Karpas-422 (cell line): ENCODE results near the gene ATP13A2. TPM values are rescaled to one million over a fixed set of nuclear protein-coding genes. Genes with fewer than 3 reads are reported as not detected.

Experiments used
- DNase-seq: peaks from one replicate; pipeline ENCODE4 v3.0.0-alpha.2; 2015
- H2AFZ ChIP-seq: fragments of 200-600 bp; sonication (generic); 2 replicates; pipeline ENCODE4 v1.6.1; 2014; ENCODE audit warnings: antibody characterized with exemption, low read length, mixed read lengths
- H3K27ac ChIP-seq: fragments of 200-600 bp; sonication (generic); 2 replicates; pipeline ENCODE4 v1.5.1; 2014; ENCODE audit warnings: mild to moderate bottlenecking, low read length, moderate library complexity
- H3K27me3 ChIP-seq: fragments of 200-600 bp; sonication (generic); 2 replicates; pipeline ENCODE4 v1.6.1; 2014; ENCODE audit warnings: low read length, mixed read lengths
- H3K36me3 ChIP-seq: fragments of 200-600 bp; sonication (generic); 2 replicates; pipeline ENCODE4 v1.6.1; 2014; ENCODE audit warnings: low read length, mixed read lengths; ENCODE audit not compliant: insufficient read depth
- H3K4me1 ChIP-seq: fragments of 200-600 bp; sonication (generic); 2 replicates; pipeline ENCODE4 v1.6.1; 2014; ENCODE audit warnings: mild to moderate bottlenecking, low read length, mixed read lengths
- H3K4me2 ChIP-seq: fragments of 200-600 bp; sonication (generic); 2 replicates; pipeline ENCODE4 v1.6.1; 2014; ENCODE audit warnings: low read length, low read depth, mild to moderate bottlenecking; ENCODE audit not compliant: poor library complexity, severe bottlenecking
- H3K4me3 ChIP-seq: fragments of 200-600 bp; sonication (generic); 2 replicates; pipeline ENCODE4 v1.5.1; 2014; ENCODE audit warnings: mild to moderate bottlenecking, antibody characterized with exemption, low read length, mixed read lengths
- H3K79me2 ChIP-seq: fragments of 200-600 bp; sonication (generic); 2 replicates; pipeline ENCODE4 v1.6.1; 2014; ENCODE audit warnings: mild to moderate bottlenecking, low read length, mixed read lengths
- H3K9ac ChIP-seq: fragments of 200-600 bp; sonication (generic); 2 replicates; pipeline ENCODE4 v1.6.0; 2014; ENCODE audit warnings: low read length
- H3K9me2 ChIP-seq: fragments of 200-600 bp; sonication (generic), shearing (Covaris generic); replicated peaks from 2 replicates; pipeline ENCODE4 v1.6.0; 2014; ENCODE audit warnings: mild to moderate bottlenecking, low read length, moderate library complexity; ENCODE audit not compliant: insufficient read depth
- H3K9me3 ChIP-seq: fragments of 300-700, 200-600 bp; sonication (generic); 2 replicates; pipeline ENCODE4 v1.6.1; 2014; ENCODE audit warnings: low read length, mixed read lengths
- H4K20me1 ChIP-seq: fragments of 200-600 bp; sonication (generic); 2 replicates; pipeline ENCODE4 v1.6.1; 2014; ENCODE audit warnings: mild to moderate bottlenecking, antibody characterized with exemption, low read length, low read depth; ENCODE audit not compliant: insufficient read depth
- total RNA-seq: library from RNA; depleted of rRNA; stranded (reverse); fragments of >200 nt; shearing (Covaris generic); gene quantifications from 2 replicates; pipeline ENCODE4 v1.2.3, GENCODE V29; 2014; ENCODE audit warnings: low replicate concordance

Gene ATP13A2
- total RNA-seq, 1 experiment from 2014 or later = 13.6 TPM

DNA sequence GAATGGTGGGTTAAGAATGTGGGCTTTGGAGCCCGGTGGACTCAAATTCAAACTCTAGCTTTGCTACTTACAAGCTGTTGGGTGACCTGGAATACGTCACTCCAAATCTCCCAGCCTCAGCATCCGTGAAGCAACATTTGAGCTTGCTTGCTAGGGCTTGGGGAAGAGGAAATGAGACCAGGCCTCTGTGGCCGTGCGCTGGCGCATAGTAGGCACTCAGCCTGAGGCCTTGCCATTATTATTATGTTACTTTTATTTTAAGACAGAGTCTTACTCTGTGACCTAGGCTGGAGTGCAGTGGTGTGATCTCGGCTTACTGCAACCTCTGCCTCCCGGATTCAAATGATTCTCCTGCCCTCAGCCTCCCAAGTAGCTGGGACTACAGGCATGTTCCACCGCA is 19.1 kb downstream of the ATP13A2 start:
- Histone ChIP-seq H3K4me1 (no peaks in the 10 kb centered on the region), H4K20me1 (no peaks in the 10 kb centered on the region), H3K9me2 (no peaks in the 10 kb centered on the region), H3K4me2 (no peak overlapping the region), H3K4me3 (no peak overlapping the region), H3K79me2 (no peaks in the 10 kb centered on the region), H3K9me3 (no peaks in the 10 kb centered on the region), H2AFZ (no peak overlapping the region), H3K9ac (no peak overlapping the region), H3K27ac (no peak overlapping the region), H3K36me3 (no peaks in the 10 kb centered on the region), H3K27me3 (no peaks in the 10 kb centered on the region)
- no peak for DNase-seq

DNA sequence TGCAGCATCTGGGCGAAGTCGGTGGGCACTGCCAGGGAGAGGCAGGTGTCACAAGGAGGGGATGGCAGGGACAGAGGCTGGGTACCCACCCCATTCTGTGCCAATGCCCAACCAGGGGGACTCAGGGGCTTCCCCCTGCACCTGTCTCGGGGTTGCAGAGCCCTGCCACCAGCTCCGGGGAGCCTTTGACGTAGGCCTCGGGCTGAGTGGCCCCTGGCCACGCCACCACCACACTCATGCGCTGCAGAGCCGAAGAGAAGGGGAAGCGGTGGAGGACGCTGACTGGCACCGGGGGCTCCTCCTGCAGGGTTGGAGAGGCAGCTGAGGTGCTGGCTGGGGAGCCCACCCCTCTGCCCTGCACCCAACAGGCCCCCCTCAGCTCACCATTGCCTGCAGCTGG is 19.6 kb downstream of the ATP13A2 start:
- H3K4me2 ChIP-seq = no peak overlapping the region
- H3K9me3 ChIP-seq = no peaks in the 10 kb centered on the region
- H4K20me1 ChIP-seq = no peaks in the 10 kb centered on the region
- no peaks in the 10 kb centered on the region for H3K79me2 ChIP-seq
- H3K27me3 ChIP-seq = no peaks in the 10 kb centered on the region
- no peak overlapping the region for H2AFZ ChIP-seq
- no peak for DNase-seq
- no peaks in the 10 kb centered on the region for H3K4me1 ChIP-seq
- H3K9ac ChIP-seq = no peak overlapping the region
- no peak overlapping the region for H3K4me3 ChIP-seq
- no peaks in the 10 kb centered on the region for H3K9me2 ChIP-seq
- no peaks in the 10 kb centered on the region for H3K36me3 ChIP-seq
- no peak overlapping the region for H3K27ac ChIP-seq

DNA sequence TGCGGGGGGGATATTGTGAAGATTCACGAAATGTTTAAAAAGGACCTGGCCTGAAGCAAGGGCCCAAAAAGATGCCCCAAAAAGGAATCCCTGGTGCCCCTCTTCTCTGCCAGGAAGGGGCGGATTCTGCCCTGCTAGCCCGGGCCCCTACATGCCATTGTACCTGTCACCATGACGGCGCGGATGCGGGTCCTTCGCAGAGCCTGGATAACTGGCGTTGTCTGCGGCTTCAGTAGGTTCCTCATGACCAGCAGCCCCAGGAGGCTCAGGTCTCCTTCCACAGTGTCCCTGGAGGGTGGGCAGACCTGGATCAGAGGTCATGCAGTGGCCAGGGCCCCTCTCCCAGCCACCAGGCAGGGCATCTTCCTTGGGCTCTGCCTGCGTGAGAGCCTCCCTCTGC is 20.2 kb downstream of the ATP13A2 start:
- Histone ChIP-seq H3K36me3 (no peaks in the 10 kb centered on the region), H3K27me3 (no peaks in the 10 kb centered on the region), H3K4me1 (no peaks in the 10 kb centered on the region), H3K9me3 (no peaks in the 10 kb centered on the region), H3K4me2 (no peak overlapping the region), H4K20me1 (no peaks in the 10 kb centered on the region), H3K4me3 (no peak overlapping the region), H2AFZ (no peak overlapping the region), H3K9me2 (no peaks in the 10 kb centered on the region), H3K79me2 (no peaks in the 10 kb centered on the region), H3K9ac (no peak overlapping the region), H3K27ac (no peak overlapping the region)
- no peak for DNase-seq

DNA sequence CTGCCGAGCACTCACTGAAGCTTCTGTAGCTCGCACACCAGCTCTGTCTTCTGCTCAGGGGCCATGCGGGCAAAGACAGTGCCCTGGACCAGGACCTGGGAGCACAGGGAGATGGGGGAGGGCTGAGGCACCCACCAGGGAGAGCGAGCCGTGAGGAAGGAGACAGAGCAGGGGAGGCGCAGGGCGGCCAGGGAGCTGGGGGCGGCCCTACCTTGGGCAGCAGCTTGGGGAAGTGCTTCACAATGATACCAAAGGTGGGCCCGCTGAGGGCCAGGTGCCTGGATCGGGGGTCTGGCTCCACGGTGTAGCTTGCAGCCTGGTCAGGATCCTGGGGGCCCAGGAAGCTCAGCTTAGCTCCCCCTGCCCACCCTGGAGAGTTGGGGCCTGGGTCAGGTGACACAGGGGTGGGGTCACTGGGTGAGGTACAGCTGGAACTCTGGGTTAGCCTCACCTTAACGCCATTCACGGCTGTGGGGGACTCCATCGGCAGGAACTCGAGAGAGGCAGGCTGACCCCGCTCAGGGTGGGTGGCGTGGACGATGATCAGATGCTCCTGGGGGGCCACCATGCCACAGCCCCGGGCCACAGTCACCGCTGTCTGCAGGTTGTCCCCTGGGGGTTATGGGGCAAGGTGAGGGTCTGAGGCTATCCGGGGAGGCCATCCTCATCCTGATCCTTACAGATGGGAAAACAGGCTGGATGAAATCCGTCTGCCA is 21.9 kb downstream of the ATP13A2 start:
- Histone ChIP-seq H3K9ac (no peak overlapping the region), H3K4me3 (no peak overlapping the region), H4K20me1 (no peaks in the 10 kb centered on the region), H3K27ac (no peak overlapping the region), H3K9me3 (no peaks in the 10 kb centered on the region), H3K27me3 (no peaks in the 10 kb centered on the region), H3K9me2 (no peaks in the 10 kb centered on the region), H2AFZ (no peak overlapping the region), H3K36me3 (no peaks in the 10 kb centered on the region), H3K4me2 (no peak overlapping the region), H3K4me1 (no peaks in the 10 kb centered on the region), H3K79me2 (no peaks in the 10 kb centered on the region)
- no peak for DNase-seq

DNA sequence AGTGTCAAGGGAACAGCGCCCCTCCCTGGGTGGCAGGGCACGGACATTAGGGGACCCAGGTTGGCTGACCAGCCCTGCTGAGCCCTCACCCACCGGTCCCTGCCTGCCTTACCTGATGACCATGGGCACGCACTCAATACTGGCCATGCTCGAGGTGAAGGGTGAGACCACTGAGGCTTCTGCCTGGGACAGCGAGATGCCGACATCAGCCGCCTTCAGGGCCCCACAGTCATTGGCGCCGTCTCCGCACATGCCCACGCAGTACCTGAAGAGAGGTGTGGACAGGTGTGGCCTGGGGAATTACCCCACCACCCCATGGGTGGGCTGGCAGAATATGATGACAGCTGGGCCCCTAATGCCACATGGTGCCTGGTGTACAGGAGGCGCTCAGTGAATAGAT is 23.5 kb downstream of the ATP13A2 start:
- no peaks in the 10 kb centered on the region for H3K79me2 ChIP-seq
- H3K27ac ChIP-seq = no peak overlapping the region
- no peaks in the 10 kb centered on the region for H3K27me3 ChIP-seq
- no peak overlapping the region for H2AFZ ChIP-seq
- H3K9me2 ChIP-seq = no peaks in the 10 kb centered on the region
- no peak overlapping the region for H3K4me2 ChIP-seq
- H3K4me3 ChIP-seq = no peak overlapping the region
- no peak for DNase-seq
- H3K36me3 ChIP-seq = no peaks in the 10 kb centered on the region
- no peak overlapping the region for H3K9ac ChIP-seq
- no peaks in the 10 kb centered on the region for H3K9me3 ChIP-seq
- H4K20me1 ChIP-seq = no peaks in the 10 kb centered on the region
- no peaks in the 10 kb centered on the region for H3K4me1 ChIP-seq

DNA sequence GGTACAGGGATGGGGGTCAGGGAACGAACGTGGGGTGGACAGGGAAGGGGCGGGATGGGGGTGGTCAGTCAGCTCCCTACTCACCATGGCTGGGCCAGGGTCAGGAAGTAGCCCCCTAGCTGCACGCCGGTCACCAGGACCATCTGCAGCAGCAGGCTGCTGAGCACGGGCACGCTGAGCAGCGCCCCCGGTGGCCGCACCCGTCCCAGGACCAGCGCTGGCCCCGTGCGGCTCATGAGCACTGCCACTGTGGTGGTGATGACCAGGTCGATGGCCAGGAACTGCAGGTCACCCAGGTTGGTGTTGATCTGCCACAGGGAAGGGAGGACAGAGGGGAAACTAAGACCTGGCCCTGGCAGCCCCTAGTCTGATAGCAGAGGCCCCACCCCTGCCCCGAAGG is 24.8 kb downstream of the ATP13A2 start:
- Histone ChIP-seq H3K4me1 (no peaks in the 10 kb centered on the region), H3K79me2 (no peaks in the 10 kb centered on the region), H2AFZ (no peak overlapping the region), H3K4me3 (no peak overlapping the region), H3K9me3 (no peaks in the 10 kb centered on the region), H3K27ac (no peak overlapping the region), H3K9me2 (no peaks in the 10 kb centered on the region), H3K36me3 (no peaks in the 10 kb centered on the region), H4K20me1 (no peaks in the 10 kb centered on the region), H3K4me2 (no peak overlapping the region), H3K27me3 (no peaks in the 10 kb centered on the region), H3K9ac (no peak overlapping the region)
- no peak for DNase-seq

DNA sequence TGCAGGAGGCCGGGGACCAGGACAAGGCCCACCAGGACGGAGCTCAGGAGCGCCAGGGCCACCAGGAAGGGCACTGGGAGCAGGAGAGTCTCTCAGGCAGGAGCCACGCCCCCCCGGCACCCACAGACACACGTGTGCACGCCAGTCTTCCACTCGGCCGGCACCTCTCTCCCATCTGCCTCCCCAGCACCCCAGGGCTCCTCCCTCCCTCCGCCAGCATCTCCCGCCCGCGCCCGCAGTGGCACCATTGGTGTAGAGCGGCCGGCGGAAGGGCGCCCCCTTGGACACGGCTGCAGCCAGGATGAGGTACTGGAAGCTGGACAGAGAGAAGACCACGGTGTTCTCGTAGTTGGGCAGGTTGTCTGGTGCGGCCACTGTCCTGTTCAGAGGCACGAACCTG is 25.2 kb downstream of the ATP13A2 start:
- no peaks in the 10 kb centered on the region for H3K4me1 ChIP-seq
- H3K9ac ChIP-seq = no peak overlapping the region
- DNase-seq = no peak
- no peaks in the 10 kb centered on the region for H4K20me1 ChIP-seq
- H3K9me3 ChIP-seq = no peaks in the 10 kb centered on the region
- H3K4me2 ChIP-seq = no peak overlapping the region
- H3K79me2 ChIP-seq = no peaks in the 10 kb centered on the region
- H3K36me3 ChIP-seq = no peaks in the 10 kb centered on the region
- H3K27ac ChIP-seq = no peak overlapping the region
- no peaks in the 10 kb centered on the region for H3K9me2 ChIP-seq
- no peaks in the 10 kb centered on the region for H3K27me3 ChIP-seq
- H2AFZ ChIP-seq = no peak overlapping the region
- H3K4me3 ChIP-seq = no peak overlapping the region

DNA sequence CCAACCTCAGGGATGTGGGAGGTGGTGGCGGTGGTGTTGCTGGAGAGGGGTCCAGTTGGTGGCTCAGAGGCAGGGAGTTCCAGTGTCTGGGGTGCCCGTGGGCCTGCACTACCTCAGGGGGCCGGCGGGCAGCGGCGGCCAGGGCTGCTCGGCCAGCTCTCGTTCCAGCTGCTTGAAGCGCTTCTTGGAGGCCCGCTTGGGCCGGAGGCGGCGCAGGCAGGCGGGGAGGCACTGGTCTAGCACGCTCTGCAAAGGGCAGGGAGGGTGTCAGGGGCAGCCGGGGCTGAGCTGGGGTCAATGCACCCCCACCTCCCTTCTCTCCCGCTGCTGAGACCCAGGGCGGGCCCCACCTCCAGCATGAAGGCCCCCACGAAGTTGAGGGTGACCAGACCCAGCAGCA is 25.6 kb downstream of the ATP13A2 start:
- H3K4me1 ChIP-seq = no peaks in the 10 kb centered on the region
- H3K27ac ChIP-seq = no peak overlapping the region
- H3K9me3 ChIP-seq = no peaks in the 10 kb centered on the region
- H3K4me3 ChIP-seq = no peak overlapping the region
- no peaks in the 10 kb centered on the region for H3K79me2 ChIP-seq
- no peaks in the 10 kb centered on the region for H3K36me3 ChIP-seq
- no peak overlapping the region for H3K4me2 ChIP-seq
- H3K9ac ChIP-seq = no peak overlapping the region
- DNase-seq = no peak
- H3K27me3 ChIP-seq = no peaks in the 10 kb centered on the region
- H3K9me2 ChIP-seq = no peaks in the 10 kb centered on the region
- H4K20me1 ChIP-seq = no peaks in the 10 kb centered on the region
- H2AFZ ChIP-seq = no peak overlapping the region

DNA sequence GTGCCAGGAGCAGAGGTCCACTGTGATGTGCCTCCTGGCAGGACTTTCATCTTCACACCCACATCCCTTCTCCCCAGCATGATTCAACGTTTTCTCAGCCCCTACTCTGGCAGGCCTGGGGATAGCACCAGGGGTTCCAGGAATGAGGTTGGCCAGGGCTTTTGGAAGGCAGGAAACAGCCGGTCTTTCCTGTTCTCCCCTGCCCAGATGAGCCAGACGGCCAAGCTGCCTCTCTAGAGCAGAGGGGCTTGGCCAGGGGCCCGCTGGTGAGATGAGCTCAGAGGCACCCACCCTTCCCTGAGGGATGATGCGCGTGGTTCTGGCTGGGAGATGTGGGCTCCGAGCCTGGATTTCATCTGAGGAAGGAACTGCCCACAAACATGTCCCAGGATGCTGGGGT is 27.0 kb downstream of the ATP13A2 start:
- H3K27ac ChIP-seq = no peak overlapping the region
- no peaks in the 10 kb centered on the region for H3K9me3 ChIP-seq
- no peak overlapping the region for H3K4me2 ChIP-seq
- no peak for DNase-seq
- H3K9me2 ChIP-seq = no peaks in the 10 kb centered on the region
- H3K79me2 ChIP-seq = no peaks in the 10 kb centered on the region
- no peaks in the 10 kb centered on the region for H4K20me1 ChIP-seq
- no peak overlapping the region for H3K9ac ChIP-seq
- H2AFZ ChIP-seq = no peak overlapping the region
- no peaks in the 10 kb centered on the region for H3K27me3 ChIP-seq
- H3K4me3 ChIP-seq = no peak overlapping the region
- no peaks in the 10 kb centered on the region for H3K4me1 ChIP-seq
- no peaks in the 10 kb centered on the region for H3K36me3 ChIP-seq
